Measurements from ENCODE around the gene KLHL29. TPM values are rescaled to one million over a fixed set of nuclear protein-coding genes. Genes with fewer than 3 reads are reported as not detected.

KLHL29 gene
- total RNA-seq, 1 donor from 2014 or later = 16.3 TPM

DNA sequence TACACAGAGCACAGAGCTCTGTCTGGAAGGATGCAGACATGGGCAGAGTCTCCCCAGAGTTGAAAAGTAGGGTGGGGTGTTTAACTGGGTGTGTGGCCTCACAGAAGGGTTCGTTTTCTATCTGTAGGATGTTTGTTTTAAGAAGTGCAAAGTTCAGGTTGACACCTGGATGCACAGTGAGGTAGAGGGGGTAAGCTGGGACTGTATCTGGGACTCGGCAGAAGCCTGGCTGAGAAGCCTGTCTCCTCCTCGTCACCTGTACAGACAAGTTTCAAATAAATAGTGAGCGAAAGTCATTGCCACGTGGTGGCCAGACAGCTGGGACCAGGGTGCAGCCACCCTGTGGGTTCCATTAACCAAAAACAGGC lies 145.9 kb downstream of the KLHL29 start:
- H3K27ac ChIP-seq = no peak overlapping the region
- no peaks in the 10 kb centered on the region for H3K9me3 ChIP-seq
- H3K36me3 ChIP-seq = no peaks in the 10 kb centered on the region
- intact Hi-C loops (cut with DNase I) = no loop called here
- TF ChIP-seq, protein P1, sequence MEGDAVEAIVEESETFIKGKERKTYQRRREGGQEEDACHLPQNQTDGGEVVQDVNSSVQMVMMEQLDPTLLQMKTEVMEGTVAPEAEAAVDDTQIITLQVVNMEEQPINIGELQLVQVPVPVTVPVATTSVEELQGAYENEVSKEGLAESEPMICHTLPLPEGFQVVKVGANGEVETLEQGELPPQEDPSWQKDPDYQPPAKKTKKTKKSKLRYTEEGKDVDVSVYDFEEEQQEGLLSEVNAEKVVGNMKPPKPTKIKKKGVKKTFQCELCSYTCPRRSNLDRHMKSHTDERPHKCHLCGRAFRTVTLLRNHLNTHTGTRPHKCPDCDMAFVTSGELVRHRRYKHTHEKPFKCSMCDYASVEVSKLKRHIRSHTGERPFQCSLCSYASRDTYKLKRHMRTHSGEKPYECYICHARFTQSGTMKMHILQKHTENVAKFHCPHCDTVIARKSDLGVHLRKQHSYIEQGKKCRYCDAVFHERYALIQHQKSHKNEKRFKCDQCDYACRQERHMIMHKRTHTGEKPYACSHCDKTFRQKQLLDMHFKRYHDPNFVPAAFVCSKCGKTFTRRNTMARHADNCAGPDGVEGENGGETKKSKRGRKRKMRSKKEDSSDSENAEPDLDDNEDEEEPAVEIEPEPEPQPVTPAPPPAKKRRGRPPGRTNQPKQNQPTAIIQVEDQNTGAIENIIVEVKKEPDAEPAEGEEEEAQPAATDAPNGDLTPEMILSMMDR (IDR thresholded peaks at IDR 0.05) = no peak
- H3K4me3 ChIP-seq = no peak overlapping the region
- no peaks in the 10 kb centered on the region for H3K4me1 ChIP-seq
- H3K27me3 ChIP-seq = no peaks in the 10 kb centered on the region
- no peak for DNase-seq (ENCODE audit: low spot score in 2 of 2)

DNA sequence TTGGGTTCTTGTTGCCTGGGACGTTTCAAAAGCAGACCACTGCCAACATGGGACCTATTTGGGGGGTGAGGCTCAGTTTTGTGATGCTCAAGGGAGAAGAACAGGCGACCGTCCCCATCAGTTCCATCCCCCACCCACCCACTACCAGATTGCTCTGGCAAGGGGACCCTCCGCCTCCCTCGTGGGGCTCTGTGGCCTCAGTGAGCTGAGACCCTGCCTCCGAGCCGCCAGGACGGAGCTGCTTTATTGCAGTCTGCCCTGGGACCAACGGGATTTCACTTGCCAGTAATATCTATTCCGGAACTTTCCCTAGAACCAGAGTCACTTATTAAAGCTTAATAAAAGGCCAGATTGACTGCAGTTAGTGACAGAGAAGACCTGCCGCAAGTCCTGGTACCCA lies 146.3 kb downstream of the KLHL29 start:
- no peak for DNase-seq (ENCODE audit: low spot score in 2 of 2)
- TF ChIP-seq, protein P1 (IDR thresholded peaks at IDR 0.05) = no peak
- intact Hi-C loops (cut with DNase I) = no loop called here
- no peak overlapping the region for H3K27ac ChIP-seq
- no peak overlapping the region for H3K4me3 ChIP-seq
- H3K27me3 ChIP-seq = no peaks in the 10 kb centered on the region
- H3K36me3 ChIP-seq = no peaks in the 10 kb centered on the region
- no peaks in the 10 kb centered on the region for H3K4me1 ChIP-seq
- H3K9me3 ChIP-seq = no peaks in the 10 kb centered on the region

DNA sequence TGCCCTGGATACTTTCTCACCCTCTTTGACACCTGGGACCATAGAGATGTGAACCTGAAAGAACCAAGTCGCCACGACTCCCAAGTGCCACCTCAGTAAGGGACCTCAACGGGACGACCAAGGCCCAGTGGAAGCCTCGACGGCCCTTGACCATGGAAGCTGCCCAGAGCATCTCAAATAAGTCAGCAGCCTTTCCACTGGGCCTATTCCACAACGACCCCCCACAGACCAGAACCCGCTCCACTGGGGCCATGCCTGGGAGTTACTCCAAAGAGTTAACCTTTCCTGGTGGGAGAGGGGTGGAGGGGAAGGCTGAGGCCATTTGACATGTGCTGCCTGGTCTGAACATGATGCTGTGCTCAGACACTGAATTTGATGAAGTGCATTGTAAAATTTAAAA lies 146.9 kb downstream of the KLHL29 start:
- DNase-seq (ENCODE audit: low spot score in 2 of 2) = no peak
- no peaks in the 10 kb centered on the region for H3K9me3 ChIP-seq
- H3K4me1 ChIP-seq = no peaks in the 10 kb centered on the region
- no peaks in the 10 kb centered on the region for H3K36me3 ChIP-seq
- no peak overlapping the region for H3K4me3 ChIP-seq
- intact Hi-C loops (cut with DNase I) = no loop called here
- no peaks in the 10 kb centered on the region for H3K27me3 ChIP-seq
- no peak overlapping the region for H3K27ac ChIP-seq
- TF ChIP-seq, protein P1 (IDR thresholded peaks at IDR 0.05) = no peak

DNA sequence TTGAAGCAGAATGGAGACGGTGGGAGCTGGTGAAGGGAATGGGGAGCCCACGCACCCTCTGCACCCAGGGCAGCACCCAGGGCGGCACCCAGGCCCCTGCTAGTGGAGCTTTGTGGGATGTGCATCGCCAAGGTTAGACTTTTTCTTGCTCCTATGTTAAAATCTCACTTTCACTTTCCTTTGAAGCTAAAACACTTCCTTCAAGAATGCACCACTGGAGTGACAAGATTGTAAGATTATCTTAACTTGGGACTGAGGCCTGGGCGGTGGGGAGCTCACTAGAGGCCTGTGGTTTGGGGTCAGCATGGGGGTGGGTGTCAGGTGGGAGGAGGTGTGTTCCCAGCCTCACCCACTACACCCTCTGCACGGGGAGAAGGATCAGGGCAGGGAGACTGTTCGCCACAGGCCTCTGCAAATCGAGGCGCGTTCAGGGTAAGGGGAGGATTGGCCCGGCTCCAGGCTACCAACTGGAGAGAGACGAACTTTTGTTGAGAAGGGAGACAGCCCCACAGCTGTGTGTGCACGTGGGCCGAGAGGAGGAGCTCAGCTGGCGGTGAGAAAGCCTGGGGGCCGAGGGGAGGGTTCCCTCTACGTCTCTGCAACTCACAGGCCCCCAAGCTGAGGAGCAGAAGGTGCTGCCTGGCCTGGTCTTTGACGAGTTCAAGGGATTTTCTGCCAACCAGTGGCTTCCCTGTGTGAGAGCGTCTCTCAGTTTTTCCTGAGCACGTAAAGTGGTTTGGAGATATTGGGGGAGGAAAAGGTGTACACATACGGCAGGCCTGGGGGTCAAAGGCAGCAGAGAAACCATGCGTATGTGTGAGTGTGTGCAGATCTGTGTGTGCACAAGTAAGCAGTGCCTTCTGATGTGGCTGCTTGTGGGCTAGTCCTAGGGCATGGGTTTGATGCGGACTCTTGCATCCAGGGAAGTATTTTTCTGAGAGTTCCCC lies 147.7 kb downstream of the KLHL29 start:
- no peaks in the 10 kb centered on the region for H3K9me3 ChIP-seq
- H3K4me1 ChIP-seq = no peaks in the 10 kb centered on the region
- no peak for DNase-seq (ENCODE audit: low spot score in 2 of 2)
- intact Hi-C loops (cut with DNase I) = no loop called here
- TF ChIP-seq, protein P1 (IDR thresholded peaks at IDR 0.05) = no peak
- no peaks in the 10 kb centered on the region for H3K27me3 ChIP-seq
- no peaks in the 10 kb centered on the region for H3K36me3 ChIP-seq
- H3K27ac ChIP-seq = no peak overlapping the region
- no peak overlapping the region for H3K4me3 ChIP-seq

DNA sequence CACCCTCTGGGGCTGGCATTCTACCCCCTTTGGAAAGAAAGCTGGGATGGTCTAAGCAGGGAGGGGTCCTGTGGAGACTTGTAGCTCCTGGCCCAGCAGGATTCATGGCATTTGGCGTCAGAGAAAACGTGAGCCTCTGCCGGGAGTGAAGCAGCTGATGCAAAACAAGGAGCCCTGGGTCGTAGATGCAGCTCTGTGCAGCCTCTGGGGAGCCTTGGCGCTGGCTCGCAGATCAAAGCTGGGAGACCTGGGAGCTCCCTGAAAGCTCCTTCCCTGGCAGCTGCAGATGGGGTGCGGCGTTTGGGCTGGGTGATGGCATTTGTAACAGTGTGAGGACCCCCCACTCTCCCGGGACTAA lies 148.3 kb downstream of the KLHL29 start:
- H3K4me3 ChIP-seq = no peak overlapping the region
- intact Hi-C loops (cut with DNase I) = no loop called here

More for the DNA sequence above, 148.3 kb downstream of the KLHL29 start:
- H3K36me3 ChIP-seq = no peaks in the 10 kb centered on the region
- DNase-seq (ENCODE audit: low spot score in 2 of 2) = no peak
- no peak overlapping the region for H3K27ac ChIP-seq
- H3K9me3 ChIP-seq = no peaks in the 10 kb centered on the region
- TF ChIP-seq, protein P1 (IDR thresholded peaks at IDR 0.05) = no peak
- H3K4me1 ChIP-seq = no peaks in the 10 kb centered on the region
- no peaks in the 10 kb centered on the region for H3K27me3 ChIP-seq
